Measurements from ENCODE around the gene FOXA1.

GRCh38 chr14:37610945-37611523 lies 16.0 kb upstream of the FOXA1 start:
- no peak for TF ChIP-seq CTCF (IDR thresholded peaks at IDR 0.05)
- TF ChIP-seq EZH2 (IDR thresholded peaks at IDR 0.05; ENCODE audit: borderline replicate concordance, insufficient read depth, low read depth, low read length, poor library complexity, severe bottlenecking) = no peak
